Karpas-422 (cell line): ENCODE results near the gene CRACDL. TPM values are rescaled to one million over a fixed set of nuclear protein-coding genes. Genes with fewer than 3 reads are reported as not detected.

ENCODE experiments used
- small RNA-seq: library from RNA; depleted of rRNA; stranded (forward); fragments of <200 nt; gene quantifications from one replicate; pipeline ENCODE3, GENCODE V24; 2014
- total RNA-seq: library from RNA; depleted of rRNA; stranded (reverse); fragments of >200 nt; shearing (Covaris generic); gene quantifications from 2 replicates; pipeline ENCODE4 v1.2.3, GENCODE V29; 2014; ENCODE audit warnings: low replicate concordance; rRNA removed

Gene CRACDL
- total RNA-seq, 1 experiment from 2014 or later, result 1.0 TPM

Small RNA genes lying within 50 kb of the gene (small RNA-seq; reads per million reads assigned to genes)
- gene RNU4-84P (0.12 reads per million), gene RNU7-46P (not detected)

Other genes starting within 250 kb of the CRACDL start
- 0.15 and 0.43 TPM in 2 replicates for gene MGAT4A, start 205.1 kb downstream of the CRACDL start, total RNA-seq
- gene C2orf15, start 205.5 kb upstream of the CRACDL start, total RNA-seq, result 1.4 and 2.0 TPM in 2 replicates
- 9.9 and 12.7 TPM in 2 replicates for gene TSGA10, start 218.7 kb upstream of the CRACDL start, total RNA-seq
- 22.0 and 42.0 TPM in 2 replicates for gene LIPT1, start 218.7 kb upstream of the CRACDL start, total RNA-seq
- gene MITD1, start 244.8 kb upstream of the CRACDL start, total RNA-seq, result 28.4 and 55.6 TPM in 2 replicates
- gene MRPL30, start 245.0 kb upstream of the CRACDL start, total RNA-seq, result 32.1 and 47.1 TPM in 2 replicates